Endometrial microvascular endothelial cells (primary cell): Measurements from ENCODE around the gene EXOC2. TPM values are rescaled to one million over a fixed set of nuclear protein-coding genes. Genes with fewer than 3 reads are reported as not detected.
"Not testable (repeated sequence)": the region's sequence is repeated elsewhere in the genome, so short reads cannot be mapped to it uniquely, and the experiment has no call there.

ENCODE experiments used
- in situ Hi-C: cut with HindIII; loops from 2 replicates; pipeline ENCODE4 v1.10.0; 2017; ENCODE audit warnings: low sequenced_read_pairs, low pct_unique_long_range_greater_than_20kb; ENCODE audit errors: inconsistent ontology term
- total RNA-seq: library from RNA; depleted of rRNA; stranded (reverse); fragments of >200 nt; gene quantifications from one replicate; pipeline ENCODE4 v1.2.3, GENCODE V29; 2015; ENCODE audit errors: inconsistent ontology term

The EXOC2 gene
- total RNA-seq, 1 donor from 2014 or later: 59.8 TPM

- in situ Hi-C loops: no loop called here
Observed at GRCh38 chr6:563863-564262, 129.1 kb downstream of the EXOC2 start.

DNA sequence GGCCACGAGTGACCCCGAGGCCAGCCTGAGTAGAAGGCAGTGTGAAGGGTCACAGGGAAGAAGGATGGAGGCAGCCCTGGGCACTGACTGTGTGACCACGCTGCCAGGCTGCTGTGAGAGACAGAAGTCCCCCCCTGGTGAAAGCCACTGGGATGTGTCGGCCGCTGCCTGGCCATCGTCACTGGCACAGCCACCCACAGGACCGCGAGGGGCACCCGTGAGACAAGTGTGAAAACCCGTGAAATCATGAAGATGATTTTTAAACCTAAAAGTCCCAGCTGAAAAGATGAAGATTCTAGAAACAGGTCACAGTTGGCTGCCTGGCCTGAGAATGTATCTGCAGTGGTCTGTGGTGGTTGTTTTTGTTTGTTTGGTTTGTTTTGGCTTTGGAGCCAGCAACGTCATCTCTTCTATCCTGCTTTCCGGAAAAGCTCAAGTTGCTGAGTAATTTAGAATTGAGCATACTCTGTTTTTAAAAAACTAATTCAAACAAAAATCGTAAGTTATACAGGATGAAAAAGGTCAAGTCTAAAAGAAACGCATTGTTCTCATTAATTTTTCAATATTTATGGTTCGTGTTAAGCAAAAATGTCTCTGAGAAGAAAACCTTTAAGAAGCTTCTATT, 130.8 kb downstream of the EXOC2 start:
- in situ Hi-C loops: no loop called here

DNA sequence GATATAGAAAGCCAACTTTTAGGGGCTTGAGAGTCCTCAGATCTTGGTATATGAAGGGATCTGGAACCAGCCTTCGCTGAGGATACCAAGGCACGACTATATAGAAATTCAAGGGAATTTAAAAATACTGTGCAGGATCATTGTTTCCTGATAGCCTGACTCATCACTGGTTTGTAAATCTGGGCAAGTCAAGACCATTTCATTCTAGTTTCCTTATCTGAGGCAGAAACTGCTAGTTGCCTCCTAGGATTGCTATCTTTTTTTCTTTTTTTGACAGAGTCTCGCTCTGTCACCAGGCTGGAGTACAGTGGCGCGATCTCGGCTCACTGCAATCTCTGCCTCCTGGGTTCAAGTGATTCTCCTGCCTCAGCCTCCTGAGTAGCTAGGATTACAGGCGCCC, 131.6 kb downstream of the EXOC2 start:
- in situ Hi-C loops: not testable (repeated sequence)

DNA sequence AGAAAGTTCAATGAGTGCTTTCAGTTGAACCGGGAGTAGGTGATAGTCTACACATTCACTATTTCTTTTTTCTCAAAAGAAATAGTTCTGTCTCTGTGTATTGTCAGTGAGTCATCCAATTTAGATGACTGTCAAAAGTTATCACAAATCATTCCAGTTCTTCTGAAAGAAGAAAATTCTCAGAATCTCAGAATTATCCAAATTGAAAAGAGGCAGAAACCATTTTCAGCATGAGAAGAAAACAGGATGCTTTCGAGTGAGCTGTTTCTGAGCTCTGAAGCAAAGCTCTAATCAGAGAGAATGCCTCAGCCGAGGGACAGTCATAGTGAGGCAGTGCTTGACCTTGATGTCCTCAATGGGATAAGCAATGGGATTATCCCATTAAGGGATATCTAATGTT, 134.0 kb downstream of the EXOC2 start:
- in situ Hi-C loops: no loop called here

- in situ Hi-C loops: no loop called here
Observed at GRCh38 chr6:558089-558488, 134.8 kb downstream of the EXOC2 start.

- in situ Hi-C loops: no loop called here
Observed at GRCh38 chr6:551829-552350, 141.0 kb downstream of the EXOC2 start.

DNA sequence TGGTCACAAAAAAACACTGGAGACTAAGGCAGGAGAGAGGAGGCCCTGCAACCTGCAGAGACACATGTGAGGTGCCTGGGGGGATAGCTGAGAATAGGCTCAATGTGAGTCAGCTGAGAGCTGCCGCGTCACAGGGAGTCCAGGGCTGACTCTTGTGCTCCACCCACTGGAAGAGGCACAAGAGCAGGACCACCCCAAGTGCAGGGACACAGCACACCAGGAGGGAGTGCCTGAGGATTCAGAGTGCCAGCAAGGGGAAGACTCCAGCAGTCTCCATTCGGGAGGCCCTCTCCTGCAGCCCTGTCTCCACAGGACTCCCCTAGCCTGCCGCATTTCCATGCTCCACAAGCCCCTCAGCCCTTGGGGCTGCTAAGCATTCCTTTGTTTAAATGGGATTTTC, 141.5 kb downstream of the EXOC2 start:
- in situ Hi-C loops: no loop called here

- in situ Hi-C loops: no loop called here
Observed at GRCh38 chr6:549906-550305, 143.0 kb downstream of the EXOC2 start.

DNA sequence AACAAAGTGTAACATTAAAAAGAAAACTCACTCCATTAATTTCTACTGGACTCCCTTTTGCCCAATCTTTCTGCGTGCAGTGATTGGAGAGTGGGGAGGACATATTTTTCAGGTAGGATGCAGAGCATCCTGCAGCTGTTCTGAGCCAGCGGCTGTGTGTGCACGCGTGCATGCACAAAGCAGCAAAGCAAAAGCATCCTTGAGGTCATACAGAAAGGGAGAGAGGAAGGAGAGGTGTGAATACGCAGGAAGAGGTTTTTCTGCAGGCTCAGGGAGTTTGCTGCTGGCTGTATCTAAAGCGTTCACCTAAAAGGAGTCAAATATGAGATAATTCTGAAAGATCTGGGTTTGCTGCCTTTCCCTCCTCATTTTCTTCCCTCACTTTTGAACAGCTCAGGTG, 144.4 kb downstream of the EXOC2 start:
- in situ Hi-C loops: no loop called here

- in situ Hi-C loops: no loop called here
Observed at GRCh38 chr6:548091-548490, 144.8 kb downstream of the EXOC2 start.

DNA sequence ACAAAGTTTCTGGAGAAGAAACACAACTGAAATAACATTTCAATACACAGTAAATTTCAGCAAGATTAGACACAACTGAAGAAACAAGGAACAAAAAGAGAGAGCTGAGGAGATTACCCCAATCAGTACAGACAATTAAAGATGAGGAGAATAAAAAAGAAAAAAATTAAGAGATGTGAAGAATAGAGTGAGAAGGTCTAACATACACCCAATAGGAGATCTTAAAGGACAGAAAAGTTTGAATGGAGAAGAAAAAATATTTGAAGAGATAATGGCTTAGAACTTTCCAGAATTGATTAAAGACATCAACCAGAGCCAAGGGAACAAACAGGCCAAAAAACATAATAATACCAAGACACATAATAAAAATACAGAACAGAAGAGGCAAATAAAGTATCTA, 152.4 kb downstream of the EXOC2 start:
- in situ Hi-C loops: no loop called here

DNA sequence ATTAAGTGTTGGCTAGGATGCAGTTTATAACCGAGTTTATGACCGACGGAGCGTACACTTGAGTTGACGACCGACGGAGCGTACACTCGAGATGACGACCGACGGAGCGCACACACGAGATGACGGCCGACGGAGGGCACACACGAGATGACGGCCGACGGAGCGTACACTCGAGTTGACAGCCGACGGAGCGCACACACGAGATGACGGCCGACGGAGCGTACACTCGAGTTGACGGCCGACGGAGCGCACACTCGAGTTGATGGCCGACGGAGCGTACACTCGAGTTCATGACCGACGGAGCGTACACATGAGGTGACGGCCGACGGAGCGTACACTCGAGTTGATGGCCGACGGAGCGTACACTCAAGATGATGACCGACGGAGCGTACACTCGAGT, 155.8 kb downstream of the EXOC2 start:
- in situ Hi-C loops: no loop called here

- in situ Hi-C loops: no loop called here
Observed at GRCh38 chr6:530425-530824, 162.5 kb downstream of the EXOC2 start.

DNA sequence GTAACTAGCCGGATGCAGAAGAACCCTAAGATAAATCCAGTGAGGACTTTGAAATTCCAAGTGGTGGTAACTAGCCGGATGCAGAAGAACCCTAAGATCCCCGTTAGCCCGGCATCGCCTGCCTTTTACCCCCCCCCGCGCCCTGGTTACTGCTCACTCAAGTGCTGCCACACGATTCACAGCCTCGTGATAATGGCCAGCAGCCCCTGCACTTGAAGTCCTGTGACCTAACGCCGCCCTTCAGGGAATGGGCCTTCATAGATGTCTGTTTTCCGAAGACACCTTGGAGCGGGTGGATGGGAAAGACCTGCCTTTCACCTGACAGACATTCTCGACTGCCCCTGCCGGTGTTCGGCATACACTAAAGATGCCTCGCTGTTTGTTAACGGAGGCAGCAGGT, 163.9 kb downstream of the EXOC2 start:
- in situ Hi-C loops: no loop called here

GRCh38 chr6:527989-528673, 164.8 kb downstream of the EXOC2 start:
- in situ Hi-C loops: no loop called here

DNA sequence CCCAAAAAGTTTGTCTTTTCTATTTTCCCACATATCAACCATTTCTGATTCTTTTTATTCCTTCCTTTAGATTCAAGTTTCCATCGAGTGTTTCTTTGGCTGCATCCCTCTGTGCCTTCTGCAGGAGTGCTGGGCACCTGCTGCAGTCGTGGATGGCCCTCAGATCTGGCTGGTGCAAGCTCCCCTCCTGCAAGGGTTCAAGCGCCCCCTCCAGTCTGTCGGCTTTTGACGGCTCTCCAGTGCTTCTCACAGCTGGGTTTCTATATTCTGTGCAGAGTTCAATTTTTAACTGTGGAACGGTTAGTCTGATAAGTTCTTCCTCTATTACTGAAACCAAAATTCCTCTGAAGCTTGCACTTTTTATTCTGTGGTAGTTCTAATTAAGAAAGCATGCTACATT, 168.1 kb downstream of the EXOC2 start:
- in situ Hi-C loops: no loop called here

GRCh38 chr6:520820-521219, 172.1 kb downstream of the EXOC2 start:
- in situ Hi-C loops: no loop called here

DNA sequence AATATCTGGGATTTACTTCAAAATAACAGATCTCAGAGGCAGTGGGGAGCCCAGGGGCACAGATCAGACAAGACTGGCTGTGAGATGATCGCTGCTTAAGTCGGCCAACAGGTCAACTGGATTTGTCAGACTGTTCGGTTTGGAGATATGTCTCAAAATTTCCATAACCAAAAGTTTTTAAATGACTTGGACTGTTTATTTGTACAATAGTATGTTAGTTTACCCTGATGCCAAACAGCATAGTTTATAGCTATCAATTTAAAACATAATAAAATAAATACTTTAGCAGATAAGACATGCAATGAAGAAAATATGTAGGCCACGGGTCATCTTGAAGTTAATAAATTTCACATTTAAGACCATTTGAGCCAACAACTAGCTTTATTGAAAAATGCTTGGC, 174.7 kb downstream of the EXOC2 start:
- in situ Hi-C loops: no loop called here

- in situ Hi-C loops: no loop called here
Observed at GRCh38 chr6:516213-516612, 176.7 kb downstream of the EXOC2 start.

- in situ Hi-C loops: no loop called here
Observed at GRCh38 chr6:515267-515666, 177.7 kb downstream of the EXOC2 start.
